A549 (cell line): ENCODE data around the gene ITGB8. TPM values are rescaled to one million over a fixed set of nuclear protein-coding genes. Genes with fewer than 3 reads are reported as not detected.

Experiments
- ATAC-seq, 2 experiments: fragments of 200-7000 bp in 1 of 2; fragments of >200 bp in 1 of 2; cut with Nextera tagmentation in 1 of 2; cut with Tn5 transposase in 1 of 2; 3 replicates each; pipeline versions ENCODE4 v1.8.0 to v1.9.1; 2018 to 2020; ENCODE audit warnings: mild to moderate bottlenecking in 1 of 2, moderate library complexity in 1 of 2
- CTCF ChIA-PET: fragments of 300-600 bp; sonication (Branson Sonifier 250); formaldehyde crosslinking; extraction: SDS; loops from one replicate; lab custom pipeline; 2021; ENCODE audit warnings: antibody characterized with exemption, inconsistent platforms; lab: Yijun Ruan, JAX
- POLR2A ChIA-PET: fragments of 350-600 bp; formaldehyde crosslinking; extraction: SDS; loops from one replicate; lab custom pipeline; 2021; ENCODE audit warnings: antibody characterized with exemption, inconsistent platforms; lab: Yijun Ruan, JAX
- DNase-seq, 2 experiments: peaks; one replicate each; pipeline versions ENCODE4 v3.0.0 to v3.0.0-alpha.2; 2011 to 2016; ENCODE audit warnings: low read depth in 1 of 2, low spot score in 1 of 2
- FAIRE-seq: peaks from 2 replicates; lab custom pipeline; 2011; peaks lifted over from hg19 to GRCh38; lab: Jason Lieb, UNC
- H3K27ac ChIP-seq, 2 experiments: fragments of >200 bp; sonication (Bioruptor Twin); formaldehyde crosslinking; 3 replicates each; pipeline ENCODE4 v1.5.1; 2016 to 2017
- H3K4me1 ChIP-seq: fragments of >200 bp; sonication (Bioruptor Twin); formaldehyde crosslinking; 3 replicates; pipeline ENCODE4 v1.6.1; 2016
- H3K4me2 ChIP-seq: fragments of >200 bp; sonication (Bioruptor Twin); formaldehyde crosslinking; 3 replicates; pipeline ENCODE4 v1.6.1; 2016
- H3K4me3 ChIP-seq: fragments of >200 bp; sonication (Bioruptor Twin); formaldehyde crosslinking; 3 replicates; pipeline ENCODE4 v1.5.1; 2016
- H3K9me3 ChIP-seq: fragments of >200 bp; sonication (Bioruptor Twin); formaldehyde crosslinking; 3 replicates; pipeline ENCODE4 v1.6.1; 2016
- CBX2 ChIP-seq: fragments of 200-600 bp; sonication (generic); IDR thresholded peaks from 2 replicates; pipeline ENCODE4 v1.6.1; 2016; ENCODE audit warnings: low read depth, mild to moderate bottlenecking, borderline replicate concordance
- CBX8 ChIP-seq: fragments of 200-600 bp; sonication (generic); IDR thresholded peaks from 2 replicates; pipeline ENCODE4 v1.6.1; 2016
- ESRRA ChIP-seq: fragments of 150-350 bp; IDR thresholded peaks from 2 replicates; pipeline ENCODE4 v1.6.1; 2014; ENCODE audit warnings: mild to moderate bottlenecking, low read length, borderline replicate concordance
- GATA3 ChIP-seq: IDR thresholded peaks from 2 replicates; pipeline ENCODE4 v1.6.1; 2012; ENCODE audit warnings: borderline replicate concordance
- HOXB5 ChIP-seq: fragments of 250-450 bp; sonication (Bioruptor Pico); IDR thresholded peaks from 2 replicates; pipeline ENCODE4 v1.5.0; 2020; ENCODE audit warnings: mild to moderate bottlenecking, moderate library complexity
- KDM5A ChIP-seq: fragments of 200-600 bp; sonication (generic); IDR thresholded peaks from 2 replicates; pipeline ENCODE4 v1.6.1; 2016; ENCODE audit warnings: antibody characterized with exemption, mild to moderate bottlenecking
- MAZ ChIP-seq: fragments of 150-350 bp; IDR thresholded peaks from 2 replicates; pipeline ENCODE4 v1.6.1; 2014; ENCODE audit warnings: antibody characterized with exemption, low read depth, low read length, borderline replicate concordance
- RAD21 ChIP-seq, 2 experiments: fragments of >200 bp in 1 of 2; sonication (Bioruptor Twin) in 1 of 2; formaldehyde crosslinking in 1 of 2; IDR thresholded peaks in 1 of 2; conservative IDR thresholded peaks in 1 of 2; 2 replicates in 1 of 2; 3 replicates in 1 of 2; pipeline ENCODE4 v1.6.1; 2012 to 2018; ENCODE audit warnings: inconsistent platforms in 1 of 2
- RARB ChIP-seq: fragments of 250-450 bp; sonication (Bioruptor Pico); IDR thresholded peaks from 2 replicates; pipeline ENCODE4 v1.8.0; 2021; ENCODE audit warnings: mild to moderate bottlenecking, moderate library complexity
- RNF2 ChIP-seq: fragments of 200-600 bp; sonication (generic); IDR thresholded peaks from 2 replicates; pipeline ENCODE4 v1.6.1; 2016; ENCODE audit warnings: low read depth, mild to moderate bottlenecking, antibody characterized with exemption, moderate library complexity, borderline replicate concordance
- SMC3 ChIP-seq: fragments of >200 bp; sonication (Bioruptor Twin); formaldehyde crosslinking; IDR thresholded peaks from 3 replicates; pipeline ENCODE4 v1.6.1; 2018; ENCODE audit warnings: inconsistent platforms
- SREBF2 ChIP-seq: fragments of 450-650 bp; IDR thresholded peaks from 2 replicates; pipeline ENCODE4 v1.6.1; 2014; ENCODE audit warnings: mild to moderate bottlenecking, moderate library complexity
- TFCP2L1 ChIP-seq: fragments of 250-450 bp; sonication (Bioruptor Pico); IDR thresholded peaks from 2 replicates; pipeline ENCODE4 v1.5.0; 2021; ENCODE audit warnings: mild to moderate bottlenecking
- ZC3H11A ChIP-seq: fragments of 450-650 bp; IDR thresholded peaks from 2 replicates; pipeline ENCODE4 v1.6.1; 2014; ENCODE audit warnings: antibody characterized with exemption, mild to moderate bottlenecking
- ZNF302 ChIP-seq: fragments of 250-450 bp; sonication (Bioruptor Pico); IDR thresholded peaks from 2 replicates; pipeline ENCODE4 v1.9.0; 2021; ENCODE audit warnings: inconsistent platforms, mild to moderate bottlenecking, moderate library complexity
- WGBS: methylation state at CpG from one replicate; pipeline ENCODE4 v1.1.6; 2017; ENCODE audit errors: missing lambda C conversion rate; 5-methylcytosine and 5-hydroxymethylcytosine counted together
- polyA plus RNA-seq, 4 experiments: library from polyadenylated mRNA; depleted of rRNA in 3 of 4; stranded (reverse); fragments of >200 nt; fragmentation: RNase III in 1 of 4; extraction: RNeasy Plus Mini Kit Qiagen cat#74134 plus additional on column Dnase treatment in 1 of 4; gene quantifications; 2 replicates in 3 of 4; 3 replicates in 1 of 4; pipeline ENCODE4 v1.2.3, GENCODE V29; 2011 to 2017
- TF ChIP-seq, protein P1 (sequence below): fragments of 200-600 bp; sonication (generic); IDR thresholded peaks from 2 replicates; pipeline ENCODE4 v1.6.1; 2016; ENCODE audit warnings: antibody characterized with exemption, mild to moderate bottlenecking, moderate library complexity
- TF ChIP-seq, protein P2 (sequence below): fragments of 450-650 bp; IDR thresholded peaks from 2 replicates; pipeline ENCODE4 v1.6.1; 2014; ENCODE audit warnings: antibody characterized with exemption
- TF ChIP-seq, protein P3 (sequence below): fragments of 150-350 bp; IDR thresholded peaks from 2 replicates; pipeline ENCODE4 v1.6.1; 2014; ENCODE audit warnings: low read depth, mild to moderate bottlenecking, low read length
- TF ChIP-seq, protein P4 (sequence below): fragments of 250-450 bp; sonication (Bioruptor Pico); IDR thresholded peaks from 2 replicates; pipeline ENCODE4 v1.5.0; 2020; ENCODE audit warnings: low read depth, mild to moderate bottlenecking, moderate library complexity
- TF ChIP-seq, protein P5 (sequence below): fragments of >200 bp; sonication (Bioruptor Twin); formaldehyde crosslinking; IDR thresholded peaks from 2 replicates; pipeline ENCODE4 v1.6.1; 2016
- TF ChIP-seq, protein P6 (sequence below): IDR thresholded peaks from 2 replicates; pipeline ENCODE4 v1.6.1; 2012

ITGB8 gene
- polyA plus RNA-seq, 2 of the 4 experiments (the other 2 are of a cell fraction): 0.39 to 0.67 TPM

DNA sequence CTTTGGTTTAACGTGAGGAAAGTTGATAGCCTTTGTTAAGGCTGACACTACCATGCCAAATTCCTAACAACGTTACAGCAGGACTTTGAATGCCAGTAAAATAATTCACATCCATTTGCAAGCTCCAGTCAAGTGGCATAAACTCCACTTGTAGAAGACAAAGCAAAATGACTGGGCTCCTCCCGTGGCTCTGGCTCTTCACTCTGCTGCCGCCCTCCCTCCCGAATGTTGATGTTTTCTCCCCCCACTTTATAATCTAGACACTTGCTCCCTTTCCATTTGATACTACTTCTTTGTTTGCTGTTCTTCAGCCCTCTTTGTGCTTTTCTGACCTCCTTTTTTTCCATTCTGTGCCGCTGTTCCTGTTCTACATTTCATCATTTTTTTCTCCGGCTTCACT, 22.8 kb upstream of the ITGB8 start (continued):
- TF ChIP-seq, protein P1, sequence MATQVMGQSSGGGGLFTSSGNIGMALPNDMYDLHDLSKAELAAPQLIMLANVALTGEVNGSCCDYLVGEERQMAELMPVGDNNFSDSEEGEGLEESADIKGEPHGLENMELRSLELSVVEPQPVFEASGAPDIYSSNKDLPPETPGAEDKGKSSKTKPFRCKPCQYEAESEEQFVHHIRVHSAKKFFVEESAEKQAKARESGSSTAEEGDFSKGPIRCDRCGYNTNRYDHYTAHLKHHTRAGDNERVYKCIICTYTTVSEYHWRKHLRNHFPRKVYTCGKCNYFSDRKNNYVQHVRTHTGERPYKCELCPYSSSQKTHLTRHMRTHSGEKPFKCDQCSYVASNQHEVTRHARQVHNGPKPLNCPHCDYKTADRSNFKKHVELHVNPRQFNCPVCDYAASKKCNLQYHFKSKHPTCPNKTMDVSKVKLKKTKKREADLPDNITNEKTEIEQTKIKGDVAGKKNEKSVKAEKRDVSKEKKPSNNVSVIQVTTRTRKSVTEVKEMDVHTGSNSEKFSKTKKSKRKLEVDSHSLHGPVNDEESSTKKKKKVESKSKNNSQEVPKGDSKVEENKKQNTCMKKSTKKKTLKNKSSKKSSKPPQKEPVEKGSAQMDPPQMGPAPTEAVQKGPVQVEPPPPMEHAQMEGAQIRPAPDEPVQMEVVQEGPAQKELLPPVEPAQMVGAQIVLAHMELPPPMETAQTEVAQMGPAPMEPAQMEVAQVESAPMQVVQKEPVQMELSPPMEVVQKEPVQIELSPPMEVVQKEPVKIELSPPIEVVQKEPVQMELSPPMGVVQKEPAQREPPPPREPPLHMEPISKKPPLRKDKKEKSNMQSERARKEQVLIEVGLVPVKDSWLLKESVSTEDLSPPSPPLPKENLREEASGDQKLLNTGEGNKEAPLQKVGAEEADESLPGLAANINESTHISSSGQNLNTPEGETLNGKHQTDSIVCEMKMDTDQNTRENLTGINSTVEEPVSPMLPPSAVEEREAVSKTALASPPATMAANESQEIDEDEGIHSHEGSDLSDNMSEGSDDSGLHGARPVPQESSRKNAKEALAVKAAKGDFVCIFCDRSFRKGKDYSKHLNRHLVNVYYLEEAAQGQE: no peak
- TF ChIP-seq ZC3H11A: no peak
- TF ChIP-seq, protein P2, sequence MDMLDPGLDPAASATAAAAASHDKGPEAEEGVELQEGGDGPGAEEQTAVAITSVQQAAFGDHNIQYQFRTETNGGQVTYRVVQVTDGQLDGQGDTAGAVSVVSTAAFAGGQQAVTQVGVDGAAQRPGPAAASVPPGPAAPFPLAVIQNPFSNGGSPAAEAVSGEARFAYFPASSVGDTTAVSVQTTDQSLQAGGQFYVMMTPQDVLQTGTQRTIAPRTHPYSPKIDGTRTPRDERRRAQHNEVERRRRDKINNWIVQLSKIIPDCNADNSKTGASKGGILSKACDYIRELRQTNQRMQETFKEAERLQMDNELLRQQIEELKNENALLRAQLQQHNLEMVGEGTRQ: no peak
- TF ChIP-seq, protein P3, sequence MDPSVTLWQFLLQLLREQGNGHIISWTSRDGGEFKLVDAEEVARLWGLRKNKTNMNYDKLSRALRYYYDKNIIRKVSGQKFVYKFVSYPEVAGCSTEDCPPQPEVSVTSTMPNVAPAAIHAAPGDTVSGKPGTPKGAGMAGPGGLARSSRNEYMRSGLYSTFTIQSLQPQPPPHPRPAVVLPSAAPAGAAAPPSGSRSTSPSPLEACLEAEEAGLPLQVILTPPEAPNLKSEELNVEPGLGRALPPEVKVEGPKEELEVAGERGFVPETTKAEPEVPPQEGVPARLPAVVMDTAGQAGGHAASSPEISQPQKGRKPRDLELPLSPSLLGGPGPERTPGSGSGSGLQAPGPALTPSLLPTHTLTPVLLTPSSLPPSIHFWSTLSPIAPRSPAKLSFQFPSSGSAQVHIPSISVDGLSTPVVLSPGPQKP: no peak
- TF ChIP-seq, all 56 proteins: peak for 0

DNA sequence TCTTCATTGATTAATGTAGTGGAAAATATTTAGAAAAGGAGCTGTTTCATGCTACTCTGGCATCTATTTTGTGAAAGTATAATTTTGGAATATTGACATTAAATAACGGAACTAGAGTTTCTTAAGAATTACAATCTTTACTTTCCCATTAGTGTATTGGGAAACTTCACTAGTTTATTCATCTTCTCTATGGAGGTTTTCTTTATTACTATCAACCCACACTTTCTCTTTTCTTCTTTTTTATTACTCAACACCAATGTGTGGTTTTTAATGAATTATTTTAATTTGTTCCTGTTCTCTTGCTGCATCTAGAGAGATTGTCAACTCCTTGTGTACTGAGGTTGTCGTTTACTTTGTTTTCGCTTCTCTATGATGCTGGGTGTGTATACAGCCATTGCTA, 20.4 kb upstream of the ITGB8 start:
- CTCF ChIA-PET: interaction anchor here (1.2 to 4.4 kb wide), 5 partner anchors 556 to 597 kb away, joined by 3 to 28 read pairs (median 8); no protein-coding TSS in a partner anchor
- FAIRE-seq: no peak
- TF ChIP-seq CBX2 (no peak), MAZ (no peak), ZC3H11A (no peak), ZNF302 (CRISPR knock-in tag) (no peak), TFCP2L1 (CRISPR knock-in tag) (no peak), KDM5A (no peak), RAD21 (conservative IDR thresholded peaks at IDR 0.05 in 1 of 2, IDR thresholded peaks at IDR 0.05 in 1 of 2) (no peak), ESRRA (no peak), HOXB5 (no peak), RARB (CRISPR knock-in tag) (no peak), GATA3 (no peak), RNF2 (no peak), CBX8 (no peak), SMC3 (no peak), SREBF2 (no peak)
- TF ChIP-seq, protein P4, sequence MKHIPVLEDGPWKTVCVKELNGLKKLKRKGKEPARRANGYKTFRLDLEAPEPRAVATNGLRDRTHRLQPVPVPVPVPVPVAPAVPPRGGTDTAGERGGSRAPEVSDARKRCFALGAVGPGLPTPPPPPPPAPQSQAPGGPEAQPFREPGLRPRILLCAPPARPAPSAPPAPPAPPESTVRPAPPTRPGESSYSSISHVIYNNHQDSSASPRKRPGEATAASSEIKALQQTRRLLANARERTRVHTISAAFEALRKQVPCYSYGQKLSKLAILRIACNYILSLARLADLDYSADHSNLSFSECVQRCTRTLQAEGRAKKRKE (CRISPR knock-in tag): no peak
- TF ChIP-seq, protein P5, sequence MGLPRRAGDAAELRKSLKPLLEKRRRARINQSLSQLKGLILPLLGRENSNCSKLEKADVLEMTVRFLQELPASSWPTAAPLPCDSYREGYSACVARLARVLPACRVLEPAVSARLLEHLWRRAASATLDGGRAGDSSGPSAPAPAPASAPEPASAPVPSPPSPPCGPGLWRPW: no peak
- TF ChIP-seq, protein P6, sequence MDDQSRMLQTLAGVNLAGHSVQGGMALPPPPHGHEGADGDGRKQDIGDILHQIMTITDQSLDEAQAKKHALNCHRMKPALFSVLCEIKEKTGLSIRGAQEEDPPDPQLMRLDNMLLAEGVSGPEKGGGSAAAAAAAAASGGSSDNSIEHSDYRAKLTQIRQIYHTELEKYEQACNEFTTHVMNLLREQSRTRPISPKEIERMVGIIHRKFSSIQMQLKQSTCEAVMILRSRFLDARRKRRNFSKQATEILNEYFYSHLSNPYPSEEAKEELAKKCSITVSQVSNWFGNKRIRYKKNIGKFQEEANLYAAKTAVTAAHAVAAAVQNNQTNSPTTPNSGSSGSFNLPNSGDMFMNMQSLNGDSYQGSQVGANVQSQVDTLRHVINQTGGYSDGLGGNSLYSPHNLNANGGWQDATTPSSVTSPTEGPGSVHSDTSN: no peak
- TF ChIP-seq, all 56 proteins: peak for 0
- DNase-seq: no peak
- Histone ChIP-seq H3K9me3 (no peaks in the 10 kb centered on the region), H3K4me2 (no peak overlapping the region), H3K4me3 (no peak overlapping the region), H3K27ac (no peak overlapping the region), H3K4me1 (peaks cover 9% of the 10 kb centered on the region; the same call in 1 of the 3 replicates)
- WGBS: 94% methylated on average over 3 of the region's 3 CpGs
- ATAC-seq: no peak
- POLR2A ChIA-PET: no interaction called here
